SJSA1 (cell line): ENCODE data around the gene STRA6. TPM values are rescaled to one million over a fixed set of nuclear protein-coding genes. Genes with fewer than 3 reads are reported as not detected.
"Not testable (repeated sequence)": the region's sequence is repeated elsewhere in the genome, so short reads cannot be mapped to it uniquely, and the experiment has no call there.

Source experiments
- DNase-seq, 2 experiments: peaks; one replicate each; pipeline ENCODE4 v3.0.0-alpha.2; 2015 to 2020; ENCODE audit warnings: low spot score in 2 of 2, low read depth in 1 of 2
- H3K27ac ChIP-seq: fragments of 250-450 bp; sonication (Bioruptor Pico); 2 replicates; pipeline ENCODE4 v1.5.1; 2020; ENCODE audit warnings: mild to moderate bottlenecking, moderate library complexity
- H3K27me3 ChIP-seq: fragments of 250-450 bp; sonication (Bioruptor Pico); replicated peaks from 2 replicates; pipeline ENCODE4 v1.5.1; 2020; ENCODE audit warnings: mild to moderate bottlenecking, moderate library complexity
- H3K36me3 ChIP-seq: fragments of 250-450 bp; sonication (Bioruptor Pico); 2 replicates; pipeline ENCODE4 v1.5.1; 2020; ENCODE audit warnings: mild to moderate bottlenecking
- H3K4me1 ChIP-seq: fragments of 250-450 bp; sonication (Bioruptor Pico); replicated peaks from 2 replicates; pipeline ENCODE4 v1.6.1; 2021; ENCODE audit warnings: mild to moderate bottlenecking
- H3K4me3 ChIP-seq: fragments of 250-450 bp; sonication (Bioruptor Pico); 2 replicates; pipeline ENCODE4 v1.5.1; 2020; ENCODE audit warnings: mild to moderate bottlenecking
- H3K9me3 ChIP-seq: fragments of 250-450 bp; sonication (Bioruptor Pico); replicated peaks from 2 replicates; pipeline ENCODE4 v1.5.1; 2020; ENCODE audit warnings: mild to moderate bottlenecking
- total RNA-seq: library from RNA; depleted of rRNA; stranded (reverse); fragments of >200 nt; shearing (Covaris generic); gene quantifications from 2 replicates; pipeline ENCODE4 v1.2.3, GENCODE V29; 2014

STRA6 gene
- total RNA-seq, 1 experiment from 2014 or later = 0.18 TPM

DNA sequence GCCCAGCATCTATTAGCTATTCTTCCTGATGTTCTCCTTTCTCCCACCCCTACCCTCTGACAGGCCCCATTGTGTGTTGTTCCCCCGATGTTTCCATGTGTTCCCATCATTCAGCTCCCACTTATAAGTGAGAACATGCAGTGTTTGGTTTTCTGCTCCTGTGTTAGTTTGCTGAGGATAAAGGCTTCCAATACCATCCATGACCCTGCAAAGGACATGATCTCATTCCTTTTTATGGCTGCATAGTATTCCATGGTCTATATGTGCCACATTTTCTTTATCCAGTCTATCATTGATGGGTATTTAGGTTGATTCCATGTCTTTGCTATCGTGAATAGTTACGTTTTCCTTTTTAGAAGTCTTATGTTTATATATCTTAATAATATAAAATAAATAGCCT lies 42.2 kb downstream of the STRA6 start:
- not testable (repeated sequence) for DNase-seq, H3K27ac ChIP-seq, H3K4me3 ChIP-seq, H3K9me3 ChIP-seq, H3K36me3 ChIP-seq, H3K27me3 ChIP-seq, H3K4me1 ChIP-seq

DNA sequence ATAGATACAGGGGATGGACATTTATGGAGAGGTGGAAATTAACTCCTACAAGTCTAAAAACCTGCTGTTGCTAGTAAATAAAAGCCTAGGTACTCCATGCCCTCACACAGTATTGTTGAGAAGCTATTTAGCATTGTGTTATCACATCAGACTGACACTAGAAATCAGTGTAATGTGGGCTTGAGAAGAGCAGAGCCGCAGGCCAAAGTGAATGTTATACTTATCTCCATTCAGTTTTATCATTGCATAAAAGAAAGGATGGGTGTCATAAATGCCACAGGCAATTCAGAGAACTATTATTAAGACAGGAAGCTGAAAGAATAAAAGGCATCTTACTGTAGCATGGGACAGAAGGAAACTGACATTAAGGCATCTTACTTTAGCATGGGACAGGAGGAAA lies 42.8 kb downstream of the STRA6 start:
- Histone ChIP-seq H3K4me1 (no peaks in the 10 kb centered on the region), H3K9me3 (no peaks in the 10 kb centered on the region), H3K4me3 (no peak overlapping the region), H3K36me3 (no peaks in the 10 kb centered on the region), H3K27me3 (peaks cover 9% of the 10 kb centered on the region), H3K27ac (no peak overlapping the region)
- DNase-seq = no peak

DNA sequence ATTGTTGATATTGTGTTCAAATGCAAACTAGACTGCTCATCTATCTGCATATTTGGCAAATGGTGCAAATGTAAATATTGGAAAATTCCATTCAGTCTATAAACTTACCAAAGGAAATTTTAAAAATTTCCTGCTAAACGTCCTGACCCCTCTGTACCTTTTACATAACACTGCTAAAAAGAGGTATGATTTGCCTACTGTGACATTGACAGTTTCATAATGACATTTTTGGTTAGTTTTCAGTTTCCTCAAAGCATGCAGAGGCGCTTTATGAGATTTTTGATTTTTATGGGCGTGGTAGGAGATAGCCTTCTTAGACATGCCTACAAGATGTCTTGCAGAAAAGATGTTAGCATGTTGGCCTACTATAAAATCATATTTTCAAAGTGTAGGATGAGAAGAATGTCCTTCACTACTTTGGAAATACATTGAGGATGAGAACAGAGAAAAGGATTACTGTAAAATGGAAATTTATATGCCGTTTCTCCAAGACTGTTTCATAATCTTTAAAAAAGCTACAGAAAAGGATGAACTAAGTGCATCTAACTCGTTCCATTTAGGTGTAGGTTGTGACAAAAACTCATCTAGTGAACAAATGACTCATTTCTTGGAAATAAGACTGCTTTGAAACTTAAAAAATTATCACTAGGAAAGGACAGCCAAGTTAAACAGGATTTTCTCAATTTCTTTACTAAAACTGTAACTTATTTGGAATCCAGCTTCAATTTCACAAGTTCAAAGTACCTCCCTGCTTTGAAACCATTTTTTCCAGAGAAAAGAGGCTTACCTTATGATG lies 43.5 kb downstream of the STRA6 start:
- no peaks in the 10 kb centered on the region for H3K9me3 ChIP-seq
- no peaks in the 10 kb centered on the region for H3K36me3 ChIP-seq
- H3K27me3 ChIP-seq = peaks cover 9% of the 10 kb centered on the region
- no peak overlapping the region for H3K4me3 ChIP-seq
- H3K27ac ChIP-seq = no peak overlapping the region
- H3K4me1 ChIP-seq = no peaks in the 10 kb centered on the region
- DNase-seq = no peak

DNA sequence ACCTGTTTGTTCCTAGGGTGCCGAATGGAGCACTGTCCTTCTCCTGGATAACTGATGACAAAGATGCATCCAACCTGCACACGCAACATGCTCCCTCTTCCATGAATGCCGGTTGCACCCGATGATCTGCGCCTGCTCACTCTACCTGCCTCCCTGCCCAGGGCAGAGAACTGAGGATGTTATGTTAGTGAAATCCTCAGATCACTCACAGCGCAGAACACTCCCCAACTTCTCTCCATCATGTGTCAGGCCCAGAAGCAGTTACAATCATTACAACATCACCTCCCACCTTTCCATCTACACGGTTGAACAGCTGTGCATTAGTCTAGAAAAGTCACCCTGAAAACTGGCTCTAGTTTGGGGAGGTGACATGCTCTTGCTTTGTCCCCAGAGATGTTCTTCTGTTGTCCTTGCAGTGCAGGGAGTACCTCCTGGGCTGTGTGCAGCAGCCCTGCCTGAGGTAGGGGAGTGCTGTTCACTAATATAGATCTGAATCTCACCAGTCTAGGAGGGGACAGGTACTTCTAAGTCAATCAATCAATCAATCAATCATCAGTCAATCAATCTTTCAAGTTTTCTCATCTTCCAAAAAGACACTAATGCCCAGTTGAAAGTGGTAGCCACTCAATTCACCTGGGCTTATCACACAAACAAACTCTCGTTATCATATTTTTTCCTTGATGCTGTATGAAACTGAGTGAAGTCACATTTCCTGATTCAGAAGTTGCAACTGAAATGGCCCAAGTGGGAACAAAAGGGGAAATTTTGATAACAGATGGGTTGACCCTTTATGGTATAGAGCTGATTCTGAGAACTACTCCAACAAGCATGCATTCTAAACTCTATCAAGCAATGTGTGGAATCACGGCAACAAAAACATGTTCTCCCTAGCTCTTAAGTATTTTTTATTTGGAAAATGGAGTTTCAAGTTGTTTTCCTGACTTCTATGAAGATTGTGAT lies 44.4 kb downstream of the STRA6 start:
- Histone ChIP-seq H3K4me3 (no peak overlapping the region), H3K27me3 (peaks cover 9% of the 10 kb centered on the region), H3K4me1 (no peaks in the 10 kb centered on the region), H3K27ac (no peak overlapping the region), H3K9me3 (no peaks in the 10 kb centered on the region), H3K36me3 (no peaks in the 10 kb centered on the region)
- DNase-seq = no peak

DNA sequence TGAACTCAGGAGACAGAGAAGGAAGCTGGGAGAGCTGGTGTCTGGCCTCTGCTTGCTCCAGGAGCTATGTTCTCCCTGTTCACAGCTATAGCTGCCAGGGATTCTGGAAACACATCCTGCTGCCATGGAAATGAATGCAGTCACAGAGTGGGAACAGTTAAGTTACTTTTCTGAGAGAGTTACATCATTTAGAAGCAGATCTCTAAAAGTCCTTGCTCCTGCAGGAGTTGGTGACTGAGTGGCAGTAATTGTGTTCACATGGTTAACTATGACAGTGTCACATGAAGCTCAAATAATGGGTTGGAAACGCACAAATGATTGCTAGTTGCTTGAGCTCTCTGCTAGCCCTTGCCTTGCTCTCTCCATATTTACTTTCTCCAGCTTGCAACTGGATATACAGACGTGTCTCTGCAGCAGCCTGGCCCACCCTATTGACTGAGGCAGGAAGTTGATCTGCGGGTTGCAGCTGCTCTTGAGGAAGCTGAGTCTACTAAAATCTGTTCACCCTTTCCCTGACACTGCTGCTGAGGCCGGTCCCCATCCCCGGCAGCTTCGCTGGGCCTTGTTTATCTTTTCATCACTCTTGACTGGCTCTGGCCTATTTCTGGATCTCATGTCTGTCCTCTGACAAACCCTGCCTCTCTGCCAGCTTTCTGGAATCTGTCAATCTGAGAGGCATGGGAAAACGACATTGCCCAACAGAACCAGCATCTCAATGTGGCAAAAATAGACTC lies 45.7 kb downstream of the STRA6 start:
- Histone ChIP-seq H3K27ac (no peak overlapping the region), H3K27me3 (peaks cover 9% of the 10 kb centered on the region), H3K9me3 (no peaks in the 10 kb centered on the region), H3K4me3 (no peak overlapping the region), H3K36me3 (no peaks in the 10 kb centered on the region), H3K4me1 (no peaks in the 10 kb centered on the region)
- DNase-seq = no peak

DNA sequence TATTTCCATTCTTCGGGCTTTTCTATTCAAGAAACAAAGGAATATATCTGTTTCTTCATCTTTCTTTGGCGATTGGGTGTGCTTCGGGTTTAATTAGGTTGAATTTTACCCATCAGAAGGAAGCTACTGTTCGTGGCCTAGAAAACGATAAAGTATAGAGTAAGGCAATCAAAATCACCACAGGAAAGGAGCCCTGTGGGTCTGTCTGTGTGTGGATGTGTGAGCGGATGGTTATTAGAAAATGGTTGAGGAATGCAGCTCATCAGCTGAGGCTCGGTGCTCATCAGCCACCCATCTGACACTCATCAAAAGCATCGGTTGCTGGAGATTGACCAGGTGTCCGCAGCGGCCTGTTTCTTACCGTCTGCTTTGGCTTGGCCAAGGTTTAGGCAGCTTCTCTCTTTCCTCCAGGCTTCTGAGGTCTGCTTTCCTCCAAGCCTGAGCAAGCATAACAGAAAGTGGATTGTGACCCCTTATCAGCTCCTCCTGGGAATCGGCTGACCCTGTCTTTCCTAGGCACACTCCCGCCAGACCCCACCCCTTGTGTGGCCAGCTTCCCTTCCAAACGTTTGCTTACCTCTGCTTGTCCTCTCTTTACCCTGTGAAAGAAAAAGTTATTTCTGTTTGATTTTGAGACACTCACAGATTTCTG lies 46.7 kb downstream of the STRA6 start:
- no peak for DNase-seq
- no peaks in the 10 kb centered on the region for H3K4me1 ChIP-seq
- H3K36me3 ChIP-seq = no peaks in the 10 kb centered on the region
- H3K27me3 ChIP-seq = peaks cover 9% of the 10 kb centered on the region
- no peak overlapping the region for H3K27ac ChIP-seq
- no peaks in the 10 kb centered on the region for H3K9me3 ChIP-seq
- no peak overlapping the region for H3K4me3 ChIP-seq

DNA sequence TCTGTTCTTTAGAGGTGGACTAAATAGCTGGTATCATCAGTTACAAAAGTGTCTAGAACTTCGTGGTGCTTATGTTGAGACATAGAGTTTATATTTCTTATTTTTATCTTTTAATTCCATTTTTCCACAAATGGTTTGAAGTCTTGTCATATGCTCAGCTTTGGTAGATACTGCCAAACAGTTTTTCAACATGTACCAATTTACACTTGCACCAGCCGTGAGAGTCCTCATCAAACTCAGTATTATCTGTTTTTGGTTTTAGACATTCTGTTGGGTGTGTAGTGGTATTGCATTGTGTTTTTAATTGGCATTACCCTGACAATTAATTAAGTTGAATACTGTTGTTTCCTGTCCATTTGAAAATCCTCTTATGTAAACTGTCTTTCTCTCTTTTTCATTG lies 55.5 kb downstream of the STRA6 start:
- no peaks in the 10 kb centered on the region for H3K36me3 ChIP-seq
- H3K27ac ChIP-seq = no peak overlapping the region
- no peaks in the 10 kb centered on the region for H3K4me1 ChIP-seq
- no peaks in the 10 kb centered on the region; the same call in none of the 2 replicates for H3K27me3 ChIP-seq
- no peak overlapping the region for H3K4me3 ChIP-seq
- H3K9me3 ChIP-seq = no peaks in the 10 kb centered on the region
- DNase-seq = no peak

DNA sequence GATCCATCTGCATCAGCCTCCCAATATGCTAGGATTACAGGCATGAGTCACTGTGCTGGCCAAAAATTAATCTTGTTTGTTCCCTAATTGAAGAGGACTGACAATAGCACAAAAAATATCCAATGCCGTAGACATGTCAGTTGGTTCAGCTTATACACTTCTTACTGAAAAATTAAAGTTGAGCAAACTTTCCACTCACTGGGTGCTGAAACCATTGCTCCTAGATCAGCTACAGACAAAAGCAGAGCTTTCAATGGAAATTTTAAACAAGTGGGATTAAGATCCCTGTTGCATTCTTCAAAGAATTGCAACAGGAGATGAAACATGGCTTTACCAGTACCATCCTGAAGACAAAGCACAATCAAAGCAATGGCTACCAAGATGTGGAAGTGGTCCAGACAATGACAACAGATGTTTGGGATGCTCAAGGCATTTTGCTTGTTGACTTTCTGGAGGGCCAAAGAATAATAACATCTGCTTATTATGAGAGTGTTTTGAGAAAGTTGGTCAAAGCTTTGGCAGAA lies 56.2 kb downstream of the STRA6 start:
- DNase-seq = no peak

DNA sequence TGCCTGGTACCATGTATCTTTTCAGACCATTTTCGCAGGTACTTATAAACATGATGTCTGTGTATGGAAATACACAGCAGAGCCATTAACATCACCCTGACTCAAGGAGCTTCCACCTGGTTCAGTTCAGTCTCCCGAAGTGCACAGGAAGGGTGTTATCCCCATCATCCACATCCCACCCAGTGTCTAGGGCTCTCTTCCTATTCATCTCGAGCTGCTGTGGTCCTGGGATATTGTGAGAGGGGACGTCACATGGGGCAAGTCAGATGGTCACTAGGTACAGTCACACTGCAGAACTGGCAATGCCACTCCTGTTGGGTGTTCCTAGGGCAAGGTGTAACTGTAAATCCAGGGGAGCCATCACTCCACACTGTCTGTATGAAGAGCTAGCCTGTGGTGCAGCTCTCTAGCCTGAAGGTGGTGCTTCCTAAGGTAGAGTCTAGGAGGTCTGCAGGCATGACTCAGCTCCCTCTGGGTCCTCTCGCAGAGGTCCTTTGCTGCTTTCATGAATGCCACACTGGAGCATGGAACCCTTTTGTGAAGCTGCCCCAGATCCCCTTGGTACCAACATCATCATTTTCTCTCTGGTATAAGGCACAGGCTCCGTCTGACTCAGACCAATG lies 58.3 kb downstream of the STRA6 start:
- H3K9me3 ChIP-seq = no peaks in the 10 kb centered on the region
- no peak overlapping the region for H3K4me3 ChIP-seq
- no peaks in the 10 kb centered on the region for H3K4me1 ChIP-seq
- no peaks in the 10 kb centered on the region for H3K36me3 ChIP-seq
- no peak for DNase-seq
- peaks cover 7% of the 10 kb centered on the region for H3K27me3 ChIP-seq
- H3K27ac ChIP-seq = no peak overlapping the region

More for the DNA sequence above, 56.2 kb downstream of the STRA6 start:
- Histone ChIP-seq H3K27me3 (peaks cover 2% of the 10 kb centered on the region), H3K36me3 (no peaks in the 10 kb centered on the region), H3K9me3 (no peaks in the 10 kb centered on the region), H3K4me3 (no peak overlapping the region), H3K27ac (no peak overlapping the region), H3K4me1 (no peaks in the 10 kb centered on the region)

DNA sequence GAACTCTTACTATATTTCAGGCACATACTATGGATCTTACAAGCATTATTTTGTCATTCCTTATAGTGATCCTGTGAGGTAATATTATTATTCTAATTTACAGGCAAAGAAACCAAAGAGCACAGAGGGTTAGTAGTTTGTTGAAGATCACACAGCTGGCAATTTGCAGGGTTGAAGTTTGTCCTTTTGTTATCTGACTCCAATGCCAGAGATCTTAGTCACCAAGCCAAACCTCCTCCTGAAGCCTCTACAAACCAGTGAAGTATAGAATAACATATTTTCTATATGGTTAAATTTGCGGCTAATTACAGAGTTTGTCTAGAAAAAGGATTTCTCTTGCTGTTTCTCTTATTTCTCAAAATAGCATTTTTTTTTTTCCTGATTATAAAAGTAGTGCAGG lies 61.0 kb downstream of the STRA6 start:
- DNase-seq = no peak
- H3K27me3 ChIP-seq = peaks cover 7% of the 10 kb centered on the region; the same call in 1 of the 2 replicates
- H3K9me3 ChIP-seq = no peaks in the 10 kb centered on the region
- H3K36me3 ChIP-seq = no peaks in the 10 kb centered on the region
- H3K4me3 ChIP-seq = no peak overlapping the region
- H3K4me1 ChIP-seq = peaks cover 4% of the 10 kb centered on the region; the same call in 1 of the 2 replicates
- no peak overlapping the region for H3K27ac ChIP-seq

DNA sequence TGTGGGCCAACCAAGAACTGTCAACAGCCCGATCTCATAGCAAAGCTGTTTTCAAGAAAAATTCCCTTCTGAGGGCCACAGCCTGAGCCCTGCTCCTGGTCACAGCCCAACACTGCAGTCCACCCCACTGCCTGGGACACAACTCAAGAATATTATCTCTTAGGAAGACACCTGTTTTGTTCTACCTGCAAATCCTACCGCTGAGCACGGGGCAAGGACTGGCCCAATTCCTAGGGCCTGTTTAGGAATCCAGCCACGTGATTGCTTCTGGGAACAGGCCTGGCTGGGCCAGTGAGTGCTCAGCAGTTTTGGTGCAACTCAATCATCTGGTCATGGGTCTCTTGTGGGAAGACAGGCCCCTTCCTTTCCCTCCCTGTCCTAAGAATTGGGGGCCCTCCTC lies 63.9 kb downstream of the STRA6 start:
- Histone ChIP-seq H3K27me3 (peaks cover 21% of the 10 kb centered on the region), H3K36me3 (0 out of 2 replicates have a peak, but pooled peaks cover 3% of the 10 kb centered on the region), H3K27ac (no peak overlapping the region), H3K9me3 (peaks cover 9% of the 10 kb centered on the region), H3K4me1 (peaks cover 14% of the 10 kb centered on the region), H3K4me3 (no peak overlapping the region)
- no peak for DNase-seq

DNA sequence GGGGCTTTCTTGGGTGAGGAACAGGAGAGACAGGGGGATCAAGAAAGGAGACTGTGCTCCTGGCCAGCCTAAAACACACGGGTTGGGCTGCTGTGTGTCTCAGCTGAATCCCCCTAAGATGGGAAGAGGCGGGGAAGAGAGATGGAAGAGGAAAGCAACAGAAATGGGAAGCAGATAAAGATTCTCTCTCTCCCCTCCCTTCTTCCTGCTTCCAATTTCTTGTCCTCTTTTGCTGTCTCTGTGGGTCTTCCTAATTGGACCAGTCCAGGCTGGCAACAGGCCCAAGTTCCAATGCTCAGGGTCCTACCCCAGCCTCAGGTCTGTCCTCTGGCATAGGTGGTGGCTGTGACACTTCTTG lies 65.1 kb downstream of the STRA6 start:
- 0 out of 2 replicates have a peak, but pooled peaks cover 3% of the 10 kb centered on the region for H3K36me3 ChIP-seq
- peaks cover 14% of the 10 kb centered on the region for H3K4me1 ChIP-seq
- no peak for DNase-seq
- H3K9me3 ChIP-seq = peaks cover 19% of the 10 kb centered on the region
- H3K27me3 ChIP-seq = peaks cover 32% of the 10 kb centered on the region
- no peak overlapping the region for H3K27ac ChIP-seq
- H3K4me3 ChIP-seq = no peak overlapping the region
